GM21515 (cell line): ENCODE results near the gene KCTD14.

Experiments used
- ATAC-seq: cut with Tn5 transposase; IDR thresholded peaks from one replicate; pipeline ENCODE4 v1.9.1; 2021; ENCODE audit not compliant: unreplicated experiment

Gene KCTD14

GRCh38 chr11:77966338-77966737, 56.7 kb downstream of the KCTD14 start:
- ATAC-seq: no peak
